KOPT-K1 (cell line): ENCODE measurements around the gene MYH8.

Source experiments
- H3K27ac ChIP-seq: fragments of 200-600 bp; sonication (generic); 2 replicates; pipeline ENCODE4 v1.5.1; 2016; ENCODE audit warnings: antibody characterized with exemption, mild to moderate bottlenecking, low read depth, low read length; ENCODE audit not compliant: poor library complexity, severe bottlenecking
- H3K36me3 ChIP-seq: fragments of 200-600 bp; sonication (generic); 2 replicates; pipeline ENCODE4 v1.5.1; 2017; ENCODE audit warnings: antibody characterized with exemption, mild to moderate bottlenecking, low read length, moderate library complexity; ENCODE audit not compliant: insufficient read depth
- H3K9me3 ChIP-seq: fragments of 200-600 bp; sonication (generic); 2 replicates; pipeline ENCODE4 v1.5.1; 2017; ENCODE audit warnings: antibody characterized with exemption, low read length, mild to moderate bottlenecking; ENCODE audit not compliant: insufficient read depth, poor library complexity, severe bottlenecking

Gene MYH8

GRCh38 chr17:10421900-10422542, at the start of gene MYH8:
Gene MYH8 (minus strand): TSS chr17:10421950. CDS start chr17:10420227, 1,723 bp downstream.
- Histone ChIP-seq H3K9me3 (no peaks in the 10 kb centered on the region), H3K27ac (no peak within 1 kb of the TSS), H3K36me3 (no peaks in the 10 kb centered on the region)

GRCh38 chr17:10469459-10469858, 47.7 kb upstream of the MYH8 start, which contains the start of gene MYH4:
Gene MYH4 (minus strand): TSS chr17:10469559. CDS start chr17:10466745, 2,814 bp downstream.
- Histone ChIP-seq H3K27ac (no peak within 1 kb of the TSS), H3K9me3 (no peaks in the 10 kb centered on the region), H3K36me3 (no peaks in the 10 kb centered on the region)

GRCh38 chr17:10463402-10463801, 41.7 kb upstream of the MYH8 start:
- Histone ChIP-seq H3K27ac (no peak overlapping the region), H3K36me3 (no peaks in the 10 kb centered on the region), H3K9me3 (no peaks in the 10 kb centered on the region)

- Histone ChIP-seq H3K27ac (no peak overlapping the region), H3K9me3 (no peaks in the 10 kb centered on the region), H3K36me3 (no peaks in the 10 kb centered on the region)
Observed at GRCh38 chr17:10460062-10460461, 38.3 kb upstream of the MYH8 start.

DNA sequence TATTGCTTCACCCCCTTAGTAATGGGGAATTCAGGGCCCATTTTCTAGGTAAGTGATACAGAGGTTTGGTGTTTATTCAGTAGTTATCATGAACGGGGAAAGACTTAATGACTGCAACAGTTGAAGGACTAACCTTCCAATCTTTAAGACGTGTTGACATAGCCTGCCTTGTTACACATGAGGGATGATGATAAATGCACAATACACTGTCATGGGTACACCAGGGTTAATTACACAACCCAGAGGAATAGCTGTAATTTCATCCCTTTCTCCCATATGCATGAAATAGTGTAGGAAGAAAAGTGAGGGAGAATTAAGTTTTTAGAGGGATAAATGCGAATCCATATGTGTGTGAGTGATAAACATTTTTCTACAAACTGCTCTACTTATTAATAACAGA, 37.0 kb upstream of the MYH8 start:
- no peak overlapping the region for H3K27ac ChIP-seq
- H3K36me3 ChIP-seq, result no peaks in the 10 kb centered on the region

DNA sequence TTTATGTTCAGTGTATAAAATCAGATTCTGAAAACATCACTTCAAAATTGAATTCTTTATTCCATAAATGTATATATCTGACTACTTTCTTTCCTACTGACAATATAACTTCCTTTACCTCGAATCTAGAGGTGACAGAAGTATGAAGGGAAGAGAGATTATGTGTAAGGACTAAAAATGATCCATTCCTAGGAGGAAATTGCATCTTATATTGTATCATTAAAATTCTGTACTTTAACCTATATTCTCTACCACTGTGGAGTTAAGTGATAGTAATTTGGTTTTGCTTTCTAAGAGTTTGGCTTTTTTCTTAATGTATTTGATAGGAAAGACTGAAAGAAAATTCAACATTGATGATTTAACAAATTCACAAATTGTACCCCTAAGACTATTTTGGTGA, 36.2 kb upstream of the MYH8 start:
- H3K9me3 ChIP-seq, result no peaks in the 10 kb centered on the region
- no peak overlapping the region for H3K27ac ChIP-seq
- H3K36me3 ChIP-seq, result no peaks in the 10 kb centered on the region

More for the DNA sequence above, 37.0 kb upstream of the MYH8 start:
- H3K9me3 ChIP-seq, result no peaks in the 10 kb centered on the region

DNA sequence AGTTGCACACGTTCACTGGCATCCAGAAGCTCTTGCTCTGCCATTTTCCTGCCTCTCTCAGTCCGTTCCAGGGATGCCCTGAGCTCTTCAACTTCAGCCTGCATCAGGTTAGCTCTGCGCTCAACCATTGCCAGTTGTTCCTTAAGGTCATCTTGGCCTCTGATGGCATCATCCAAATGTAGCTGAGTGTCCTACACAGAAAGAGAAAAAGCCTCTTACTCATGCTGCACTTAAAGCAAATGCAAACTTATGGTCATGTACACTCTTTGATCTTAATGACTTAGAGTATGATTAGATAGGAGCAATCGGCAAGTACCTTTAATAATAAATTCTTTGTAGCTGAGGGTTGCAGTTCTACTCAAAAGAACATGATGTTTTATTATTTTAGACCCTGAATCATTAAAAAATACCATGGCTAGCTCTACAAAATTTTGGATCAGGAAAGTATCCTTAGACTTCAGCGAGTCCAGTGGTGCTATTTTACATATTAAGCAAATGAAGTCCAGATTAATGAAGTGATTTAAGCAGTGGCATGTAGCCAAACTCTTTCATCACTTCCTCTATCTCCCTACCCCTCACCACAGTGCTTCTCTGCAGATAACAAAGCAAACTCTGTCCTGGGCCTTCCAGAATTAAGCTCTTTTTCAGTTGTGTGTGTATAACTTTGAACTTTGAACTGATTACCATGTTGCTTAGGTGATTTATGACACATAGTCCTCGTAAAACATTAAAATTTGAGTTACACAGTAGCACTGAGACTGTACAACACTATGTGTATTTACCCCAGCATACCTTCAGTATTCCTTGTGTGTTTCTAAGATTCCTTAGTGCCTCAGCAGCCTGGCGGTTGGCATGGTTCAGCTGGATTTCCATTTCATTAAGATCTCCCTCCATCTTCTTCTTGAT, 25.5 kb upstream of the MYH8 start:
- no peak overlapping the region for H3K27ac ChIP-seq
- no peaks in the 10 kb centered on the region for H3K36me3 ChIP-seq
- no peaks in the 10 kb centered on the region for H3K9me3 ChIP-seq

- Histone ChIP-seq H3K9me3 (no peaks in the 10 kb centered on the region), H3K36me3 (no peaks in the 10 kb centered on the region), H3K27ac (no peak overlapping the region)
Observed at GRCh38 chr17:10439816-10440215, 18.1 kb upstream of the MYH8 start.

- H3K27ac ChIP-seq, result no peak overlapping the region
- no peaks in the 10 kb centered on the region for H3K36me3 ChIP-seq
- no peaks in the 10 kb centered on the region for H3K9me3 ChIP-seq
Observed at GRCh38 chr17:10435096-10435495, 13.3 kb upstream of the MYH8 start.

GRCh38 chr17:10429421-10430045, 7.8 kb upstream of the MYH8 start:
- Histone ChIP-seq H3K27ac (no peak overlapping the region), H3K9me3 (no peaks in the 10 kb centered on the region), H3K36me3 (no peaks in the 10 kb centered on the region)

DNA sequence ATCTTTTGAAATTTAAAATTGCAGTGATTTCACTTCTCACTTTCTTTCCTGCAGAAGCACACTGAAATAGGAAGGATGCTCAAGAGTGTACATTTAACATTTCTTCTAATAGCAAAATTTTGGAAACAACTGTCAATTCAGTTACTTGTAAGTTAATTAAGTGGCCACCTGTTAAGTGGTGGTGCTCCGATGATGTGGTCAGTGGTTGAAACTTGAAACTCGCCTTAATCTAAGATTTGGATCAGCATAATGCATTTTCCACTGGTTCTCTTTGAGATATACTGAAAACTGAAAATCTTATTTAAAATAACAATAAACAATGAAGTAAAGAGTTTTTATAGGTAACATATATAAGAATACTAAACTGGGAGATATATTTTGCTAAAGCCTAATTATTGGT, 7.0 kb upstream of the MYH8 start:
- no peaks in the 10 kb centered on the region for H3K9me3 ChIP-seq
- no peak overlapping the region for H3K27ac ChIP-seq
- no peaks in the 10 kb centered on the region for H3K36me3 ChIP-seq

DNA sequence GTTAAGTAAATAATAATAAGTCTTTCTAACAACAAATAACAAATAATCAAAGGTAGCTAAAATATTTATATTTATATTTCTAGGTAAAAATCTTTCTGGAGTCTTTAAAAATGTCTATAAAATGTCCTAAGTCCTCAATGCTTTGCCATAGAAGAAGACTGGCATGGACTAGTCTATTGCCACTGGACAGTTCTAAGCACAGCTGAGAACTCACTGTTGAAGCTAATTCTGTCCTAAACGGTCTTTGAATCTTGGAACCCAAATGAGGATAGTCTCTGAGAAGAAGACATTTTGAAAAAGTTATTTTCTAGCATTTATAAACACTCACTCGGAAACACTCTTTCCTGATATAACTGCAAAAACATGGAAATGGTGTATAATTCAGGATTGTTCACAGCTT, 539 bp downstream of the MYH8 start:
- H3K36me3 ChIP-seq, result no peaks in the 10 kb centered on the region
- H3K27ac ChIP-seq, result no peak overlapping the region
- H3K9me3 ChIP-seq, result no peaks in the 10 kb centered on the region

GRCh38 chr17:10420811-10421210, 939 bp downstream of the MYH8 start:
- no peaks in the 10 kb centered on the region for H3K9me3 ChIP-seq
- H3K36me3 ChIP-seq, result no peaks in the 10 kb centered on the region
- H3K27ac ChIP-seq, result no peak overlapping the region

- Histone ChIP-seq H3K27ac (no peak overlapping the region), H3K9me3 (no peaks in the 10 kb centered on the region), H3K36me3 (no peaks in the 10 kb centered on the region)
Observed at GRCh38 chr17:10417431-10417830, 4.3 kb downstream of the MYH8 start.

GRCh38 chr17:10415161-10415560, 6.6 kb downstream of the MYH8 start:
- no peaks in the 10 kb centered on the region for H3K36me3 ChIP-seq
- H3K9me3 ChIP-seq, result no peaks in the 10 kb centered on the region
- H3K27ac ChIP-seq, result no peak overlapping the region
